Nephron progenitor cell (in vitro differentiated cells): ENCODE results near the gene L3MBTL3.
A peak's percentile ranks its signal among the peaks of the same experiment; 100 is the strongest.
"Not testable (repeated sequence)": the region's sequence is repeated elsewhere in the genome, so short reads cannot be mapped to it uniquely, and the experiment has no call there.

Experiments used
- DNase-seq: peaks from one replicate; pipeline ENCODE4 v3.0.0; 2021
- H3K27ac Mint-ChIP-seq: 2 replicates; pipeline ENCODE4 v1.8.0; 2021; ENCODE audit warnings: mild to moderate bottlenecking, moderate library complexity, mixed read lengths
- H3K27me3 Mint-ChIP-seq: 2 replicates; pipeline ENCODE4 v1.8.0; 2021; ENCODE audit warnings: mild to moderate bottlenecking, low read depth, mixed read lengths; ENCODE audit not compliant: poor library complexity
- H3K36me3 Mint-ChIP-seq: 2 replicates; pipeline ENCODE4 v1.8.0; 2021; ENCODE audit warnings: low read depth, mixed read lengths
- H3K4me1 Mint-ChIP-seq: 2 replicates; pipeline ENCODE4 v1.8.0; 2021; ENCODE audit warnings: mixed read lengths
- H3K4me3 Mint-ChIP-seq: 2 replicates; pipeline ENCODE4 v1.8.0; 2021; ENCODE audit warnings: mild to moderate bottlenecking, moderate library complexity, mixed read lengths
- H3K9me3 Mint-ChIP-seq: 2 replicates; pipeline ENCODE4 v1.8.0; 2021; ENCODE audit warnings: mild to moderate bottlenecking, moderate library complexity, mixed read lengths
- CTCF ChIP-seq: fragments of 200-600 bp; sonication (generic); IDR thresholded peaks from 2 replicates; pipeline ENCODE4 v1.5.0; 2021; ENCODE audit warnings: antibody characterized with exemption

The L3MBTL3 gene

DNA sequence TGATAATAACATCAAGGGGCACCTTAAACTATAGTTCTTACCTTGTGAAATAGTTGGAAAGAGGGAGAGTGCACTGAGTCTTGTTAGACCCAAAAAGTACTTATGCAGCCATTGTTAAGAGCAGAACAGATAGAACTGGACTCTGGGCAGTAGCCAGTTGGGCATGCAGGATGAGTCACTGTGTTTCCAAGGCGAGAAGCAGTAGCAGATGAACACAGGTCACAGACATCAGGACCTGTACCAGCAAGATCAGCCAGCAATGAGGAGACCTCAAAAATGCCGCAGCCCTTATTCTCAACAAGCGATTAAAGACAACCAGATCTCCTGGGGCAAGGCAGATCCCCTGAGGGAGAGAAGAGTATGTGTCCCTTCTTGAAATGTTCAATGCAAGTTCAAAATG is 125.3 kb downstream of the L3MBTL3 start:
- Mint-ChIP-seq H3K27me3 (peaks cover 4% of the 10 kb centered on the region), H3K4me3 (no peak overlapping the region), H3K36me3 (peaks cover 45% of the 10 kb centered on the region)

DNA sequence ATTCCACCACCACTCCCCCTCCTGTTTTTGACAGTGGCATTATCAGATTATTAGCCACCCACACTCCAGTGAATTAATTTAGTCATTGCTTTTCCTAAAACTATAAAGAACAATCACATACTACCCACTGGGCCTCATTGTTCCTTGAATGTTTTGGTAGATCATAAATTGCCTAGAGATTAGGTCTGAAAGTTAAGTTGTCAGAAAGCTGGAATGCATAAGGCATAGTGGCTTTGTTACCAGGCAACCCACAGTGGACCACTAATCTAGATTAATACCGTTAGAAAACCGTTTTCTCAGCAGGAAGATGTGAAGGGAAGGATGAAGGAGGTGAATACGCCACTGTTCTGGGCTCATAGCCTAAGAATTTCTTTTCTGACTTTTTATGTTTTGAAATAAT is 128.7 kb downstream of the L3MBTL3 start:
- TF ChIP-seq CTCF = no peak
- no peak for DNase-seq
- Mint-ChIP-seq H3K4me1 (no peaks in the 10 kb centered on the region), H3K27me3 (peaks cover 6% of the 10 kb centered on the region), H3K36me3 (peaks cover 31% of the 10 kb centered on the region), H3K9me3 (no peaks in the 10 kb centered on the region), H3K27ac (no peak overlapping the region), H3K4me3 (no peak overlapping the region)

More for the DNA sequence above, 125.3 kb downstream of the L3MBTL3 start:
- no peak for DNase-seq
- TF ChIP-seq CTCF = no peak
- peak overlapping the region; percentile 60 for H3K27ac Mint-ChIP-seq
- H3K9me3 Mint-ChIP-seq = no peaks in the 10 kb centered on the region
- H3K4me1 Mint-ChIP-seq = no peaks in the 10 kb centered on the region

DNA sequence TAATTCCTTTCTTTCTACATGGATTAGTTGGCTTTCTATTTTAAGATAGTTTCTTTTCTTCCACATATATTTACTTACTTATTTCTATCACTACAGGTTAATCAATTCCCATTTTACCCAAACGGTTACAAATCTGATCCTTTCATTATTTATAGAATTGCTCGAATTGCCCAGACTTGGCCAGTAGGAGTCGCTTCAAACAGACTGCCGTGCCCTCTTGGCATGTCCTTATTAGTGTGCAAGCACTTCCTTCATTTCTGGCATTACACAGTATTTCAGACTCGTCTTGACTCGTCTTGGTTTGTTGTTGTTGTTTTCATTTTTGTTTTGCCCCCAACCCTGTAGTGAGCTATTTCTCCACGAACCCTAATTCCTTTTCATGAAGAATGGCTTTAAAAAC is 129.8 kb downstream of the L3MBTL3 start:
- Mint-ChIP-seq H3K27me3 (peaks cover 6% of the 10 kb centered on the region), H3K27ac (no peak overlapping the region), H3K4me3 (no peak overlapping the region), H3K4me1 (no peaks in the 10 kb centered on the region), H3K36me3 (peaks cover 21% of the 10 kb centered on the region), H3K9me3 (no peaks in the 10 kb centered on the region)
- DNase-seq = no peak
- TF ChIP-seq CTCF = no peak

DNA sequence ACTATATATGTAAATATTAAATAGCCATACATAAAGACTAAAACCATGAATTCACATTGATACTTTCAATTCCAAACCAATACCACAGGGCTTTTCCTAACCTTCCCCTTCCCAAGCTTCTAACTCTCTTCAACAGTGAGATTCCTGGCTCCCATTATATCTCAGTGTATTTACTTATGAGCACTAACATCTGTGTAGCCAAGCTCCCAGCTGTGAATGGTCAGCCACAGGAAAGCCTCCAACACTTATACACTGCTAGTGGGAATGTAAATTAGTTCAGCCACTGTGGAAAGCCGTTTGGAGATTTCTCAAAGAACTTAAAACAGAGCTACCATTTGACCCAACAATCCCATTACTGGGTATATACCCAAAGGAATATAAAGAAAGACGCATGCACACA is 130.6 kb downstream of the L3MBTL3 start:
- peaks cover 13% of the 10 kb centered on the region for H3K36me3 Mint-ChIP-seq
- DNase-seq, H3K27ac Mint-ChIP-seq, H3K27me3 Mint-ChIP-seq, H3K9me3 Mint-ChIP-seq, H3K4me3 Mint-ChIP-seq, H3K4me1 Mint-ChIP-seq: not testable (repeated sequence)

DNA sequence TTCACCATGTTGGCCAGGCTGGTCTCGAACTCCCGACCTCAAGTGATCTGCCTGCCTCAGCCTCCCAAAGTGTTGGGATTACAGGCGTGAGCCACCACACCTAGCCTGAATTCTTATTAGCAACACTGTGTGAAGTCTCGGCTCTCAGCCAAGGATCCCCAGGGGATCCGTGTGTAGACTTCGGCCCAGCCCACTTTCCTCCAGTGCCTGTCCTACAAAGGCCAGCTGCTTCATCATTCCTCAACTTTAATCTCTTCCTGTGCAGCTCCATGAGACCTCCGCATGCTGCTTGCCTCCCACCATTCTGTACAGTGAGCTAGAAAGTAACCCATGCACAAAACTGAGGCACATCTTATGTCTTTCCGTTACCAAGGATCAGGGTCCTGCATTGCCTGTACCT is 132.5 kb downstream of the L3MBTL3 start:
- Mint-ChIP-seq H3K27me3 (peaks cover 2% of the 10 kb centered on the region), H3K27ac (peak overlapping the region; percentile 17), H3K36me3 (peaks cover 8% of the 10 kb centered on the region), H3K9me3 (no peaks in the 10 kb centered on the region), H3K4me1 (no peaks in the 10 kb centered on the region), H3K4me3 (no peak overlapping the region)
- TF ChIP-seq CTCF = no peak
- no peak for DNase-seq

DNA sequence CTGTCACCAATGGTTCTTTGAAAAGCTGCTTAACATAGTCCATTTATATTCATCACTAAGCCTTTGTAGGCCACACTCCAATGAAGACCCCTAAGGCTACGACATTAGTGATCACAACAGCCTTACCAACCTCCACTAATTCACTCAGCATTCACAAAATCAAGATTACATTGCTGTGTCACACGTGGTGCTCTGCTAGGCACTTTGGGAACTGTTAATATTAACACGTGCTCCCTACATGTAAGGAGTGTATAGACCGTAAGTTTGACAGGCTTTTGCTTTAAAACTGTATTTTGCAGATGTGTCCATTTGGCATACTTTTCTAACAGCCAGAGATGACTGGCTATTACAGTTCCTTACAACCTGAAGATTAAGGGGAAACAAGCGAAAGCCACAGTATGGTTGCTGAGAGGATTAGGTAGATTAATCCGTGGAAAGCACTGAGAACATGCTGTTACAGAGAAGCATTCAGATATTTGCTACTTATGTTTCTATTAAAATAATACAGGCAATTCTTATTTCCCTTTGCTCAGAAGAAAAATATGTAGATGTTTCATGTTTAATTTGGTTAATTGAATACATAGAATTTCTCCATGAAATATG is 134.6 kb downstream of the L3MBTL3 start:
- DNase-seq = no peak
- peaks cover under 1% of the 10 kb centered on the region for H3K9me3 Mint-ChIP-seq
- H3K4me3 Mint-ChIP-seq = no peak overlapping the region
- no peak overlapping the region for H3K27ac Mint-ChIP-seq
- no peak for TF ChIP-seq CTCF
- H3K4me1 Mint-ChIP-seq = no peaks in the 10 kb centered on the region
- H3K27me3 Mint-ChIP-seq = peaks cover 2% of the 10 kb centered on the region
- peaks cover 9% of the 10 kb centered on the region for H3K36me3 Mint-ChIP-seq
